Thyroid gland (tissue), 4 donors: Measurements from ENCODE around the gene KRTAP4-8. TPM values are rescaled to one million over a fixed set of nuclear protein-coding genes. Genes with fewer than 3 reads are reported as not detected.
"Not testable (repeated sequence)": the region's sequence is repeated elsewhere in the genome, so short reads cannot be mapped to it uniquely, and the experiment has no call there.

Source experiments
- DNase-seq, 2 donors: peaks; one replicate each; pipeline ENCODE4 v3.0.0-alpha.2; 2019
- H3K27ac ChIP-seq, 3 donors: fragments of 200-600 bp; sonication (generic); 1 replicate in 2 of 3; 2 replicates in 1 of 3; pipeline ENCODE4 v1.5.1; 2016 to 2019; ENCODE audit warnings: mild to moderate bottlenecking in 1 of 3, moderate library complexity in 1 of 3
- H3K27me3 ChIP-seq: fragments of 200-600 bp; sonication (generic); one replicate; pipeline ENCODE4 v1.5.1; 2019
- H3K36me3 ChIP-seq, 2 donors: fragments of 200-600 bp; sonication (generic); one replicate each; pipeline ENCODE4 v1.5.1; 2016 to 2019
- H3K4me1 ChIP-seq, 2 donors: fragments of 200-600 bp; sonication (generic); one replicate each; pipeline ENCODE4 v1.5.1; 2017 to 2019
- H3K4me3 ChIP-seq, 3 donors: fragments of 200-600 bp; sonication (generic); replicated peaks in 1 of 3; 1 replicate in 2 of 3; 2 replicates in 1 of 3; pipeline ENCODE4 v1.5.1; 2016; ENCODE audit warnings: mild to moderate bottlenecking in 1 of 3
- H3K9me3 ChIP-seq: fragments of 200-600 bp; sonication (generic); one replicate; pipeline ENCODE4 v1.5.1; 2017
- POLR2A ChIP-seq, 2 donors: fragments of 450-650 bp; IDR thresholded peaks; one replicate each; pipeline ENCODE4 v1.6.1; 2017; ENCODE audit warnings: antibody characterized with exemption in 2 of 2, mild to moderate bottlenecking in 2 of 2, moderate library complexity in 1 of 2
- WGBS, 2 donors: methylation state at CpG; one replicate each; pipeline ENCODE4 v1.1.5; 2017; 5-methylcytosine and 5-hydroxymethylcytosine counted together
- intact Hi-C: fragments of 100-400 bp; cut with DNase I; formaldehyde crosslinking; loops from one replicate; pipeline ENCODE4 v1.15.1; 2023
- total RNA-seq, 4 donors: library from RNA; depleted of rRNA; stranded (reverse); fragments of >200 nt; gene quantifications; one replicate each; pipeline ENCODE4 v1.2.3, GENCODE V29; 2016
- TF ChIP-seq, protein P1 (sequence below), 6 experiments: fragments of 200-600 bp in 3 of 6; fragments of 450-650 bp in 3 of 6; sonication (generic) in 3 of 6; IDR thresholded peaks; one replicate each; pipeline ENCODE4 v1.5.1; 2016 to 2019; ENCODE audit warnings: antibody characterized with exemption in 6 of 6, mild to moderate bottlenecking in 2 of 6, inconsistent platforms in 1 of 6, moderate library complexity in 1 of 6

KRTAP4-8 gene
- total RNA-seq, 4 donors from 2014 or later: not detected

DNA sequence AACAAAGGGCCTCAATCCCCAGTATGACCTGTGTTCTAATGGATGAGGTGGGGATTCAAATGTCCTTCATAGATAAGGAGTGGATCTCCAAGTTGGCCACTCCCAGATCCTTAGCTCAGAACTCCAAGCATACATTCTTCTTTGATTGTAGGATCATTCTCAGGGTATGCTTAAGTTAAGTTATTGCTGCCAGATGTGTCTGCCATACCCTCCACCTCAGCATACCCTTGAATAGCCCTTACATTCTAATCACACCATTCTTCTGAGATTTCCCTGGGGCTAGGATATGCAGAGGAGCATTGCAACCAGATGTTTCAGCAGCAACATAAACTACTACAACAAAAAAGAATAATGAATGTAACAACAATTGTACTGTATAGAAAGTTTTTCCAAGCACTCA lies 30.7 kb downstream of the KRTAP4-8 start:
- no peak for DNase-seq
- Histone ChIP-seq H3K27me3 (no peaks in the 10 kb centered on the region), H3K27ac (no peak overlapping the region), H3K4me3 (no peak overlapping the region), H3K36me3 (no peaks in the 10 kb centered on the region), H3K9me3 (no peaks in the 10 kb centered on the region), H3K4me1 (no peaks in the 10 kb centered on the region)
- TF ChIP-seq, protein P1, sequence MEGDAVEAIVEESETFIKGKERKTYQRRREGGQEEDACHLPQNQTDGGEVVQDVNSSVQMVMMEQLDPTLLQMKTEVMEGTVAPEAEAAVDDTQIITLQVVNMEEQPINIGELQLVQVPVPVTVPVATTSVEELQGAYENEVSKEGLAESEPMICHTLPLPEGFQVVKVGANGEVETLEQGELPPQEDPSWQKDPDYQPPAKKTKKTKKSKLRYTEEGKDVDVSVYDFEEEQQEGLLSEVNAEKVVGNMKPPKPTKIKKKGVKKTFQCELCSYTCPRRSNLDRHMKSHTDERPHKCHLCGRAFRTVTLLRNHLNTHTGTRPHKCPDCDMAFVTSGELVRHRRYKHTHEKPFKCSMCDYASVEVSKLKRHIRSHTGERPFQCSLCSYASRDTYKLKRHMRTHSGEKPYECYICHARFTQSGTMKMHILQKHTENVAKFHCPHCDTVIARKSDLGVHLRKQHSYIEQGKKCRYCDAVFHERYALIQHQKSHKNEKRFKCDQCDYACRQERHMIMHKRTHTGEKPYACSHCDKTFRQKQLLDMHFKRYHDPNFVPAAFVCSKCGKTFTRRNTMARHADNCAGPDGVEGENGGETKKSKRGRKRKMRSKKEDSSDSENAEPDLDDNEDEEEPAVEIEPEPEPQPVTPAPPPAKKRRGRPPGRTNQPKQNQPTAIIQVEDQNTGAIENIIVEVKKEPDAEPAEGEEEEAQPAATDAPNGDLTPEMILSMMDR (IDR thresholded peaks at IDR 0.05): no peak
- TF ChIP-seq POLR2A (IDR thresholded peaks at IDR 0.05): no peak
- intact Hi-C loops: no loop called here

DNA sequence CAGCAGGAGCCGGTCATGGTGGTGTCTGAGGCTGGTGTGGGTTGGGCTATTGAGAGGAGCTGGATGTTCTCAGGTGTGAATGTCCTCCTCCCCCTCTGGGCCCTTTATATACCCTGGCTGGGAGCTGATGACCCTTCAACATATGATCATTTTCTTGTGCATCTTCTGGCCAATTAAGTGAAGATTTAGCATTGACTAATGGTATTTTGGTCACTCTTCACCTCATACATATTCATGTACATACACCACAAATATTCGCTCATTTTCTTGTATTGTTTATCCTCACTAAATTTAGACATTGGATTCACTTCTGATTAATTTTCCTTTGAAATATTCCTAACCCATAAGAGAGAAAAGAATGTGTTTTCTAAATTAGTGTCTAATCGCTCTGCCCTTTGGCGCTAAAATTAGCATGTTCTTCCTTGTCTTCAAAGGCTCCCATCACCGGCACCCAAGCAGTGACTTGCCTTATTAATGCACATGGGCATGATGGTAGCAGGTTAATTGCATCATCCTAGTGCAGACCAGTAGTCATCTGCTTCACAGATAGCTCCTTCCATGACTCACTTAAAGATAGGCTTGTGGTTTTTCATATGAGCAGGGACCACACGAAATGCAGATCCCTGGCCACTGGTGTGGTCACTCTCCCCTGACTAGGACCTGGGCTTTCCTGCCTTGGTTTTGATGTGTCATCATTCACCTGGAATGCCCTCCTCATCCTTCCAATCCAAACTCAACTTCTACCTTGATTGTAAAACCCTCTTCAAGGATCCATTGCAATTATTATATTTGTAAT lies 31.9 kb downstream of the KRTAP4-8 start, which contains the start of gene KRTAP2-4:
KRTAP2-4 (minus strand) TSS at position 51 of the 796 bp plus-strand sequence; CDS start at position 17, 34 bp downstream.
- no peak for DNase-seq
- no peak within 1 kb of the TSS for H3K27ac ChIP-seq
- no peaks in the 10 kb centered on the region for H3K9me3 ChIP-seq
- intact Hi-C loops: no loop called here
- WGBS, 2 donors: 95 to 96% methylated on average over 5 of the region's 6 CpGs
- H3K27me3 ChIP-seq: no peaks in the 10 kb centered on the region
- H3K4me1 ChIP-seq: no peaks in the 10 kb centered on the region
- H3K4me3 ChIP-seq: no peak within 1 kb of the TSS
- no peaks in the 10 kb centered on the region for H3K36me3 ChIP-seq
- TF ChIP-seq, protein P1 (IDR thresholded peaks at IDR 0.05): no peak
- no peak for TF ChIP-seq POLR2A (IDR thresholded peaks at IDR 0.05)

DNA sequence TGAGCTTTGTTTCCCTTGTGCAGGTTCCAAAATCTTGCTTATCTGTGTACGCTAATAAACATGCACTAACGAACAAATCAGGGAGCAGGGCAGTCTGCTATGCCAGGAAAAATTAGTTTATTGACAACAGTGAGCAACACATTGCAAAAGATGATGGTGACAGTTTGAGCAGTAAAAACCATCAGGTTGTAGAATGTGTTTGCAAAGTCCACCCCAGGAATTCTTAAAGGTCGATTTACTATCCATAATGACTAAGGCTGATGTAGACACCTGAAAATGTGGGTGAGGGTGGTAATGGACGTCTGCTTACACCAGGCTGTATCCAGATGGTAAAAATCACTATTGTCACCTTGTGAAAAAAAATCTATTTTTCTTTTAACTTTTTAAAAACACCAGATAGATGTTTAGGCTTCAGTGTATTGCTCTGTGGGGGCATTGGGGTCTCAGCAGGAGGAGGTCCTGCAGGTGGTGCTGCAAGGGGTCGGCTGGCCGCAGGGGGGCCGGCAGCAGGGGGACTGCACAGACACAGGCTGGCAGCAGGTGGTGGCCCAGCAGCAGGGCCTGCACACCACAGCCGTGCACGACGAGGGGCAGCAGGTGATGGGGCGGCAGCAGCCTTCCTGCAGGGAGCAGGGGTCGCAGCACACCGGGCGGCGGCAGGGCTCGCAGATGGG lies 32.8 kb downstream of the KRTAP4-8 start:
- WGBS, 2 donors: 65 to 77% methylated on average over 7 of the region's 16 CpGs
- H3K27ac ChIP-seq, intact Hi-C loops, H3K4me3 ChIP-seq, H3K27me3 ChIP-seq, DNase-seq, H3K9me3 ChIP-seq, H3K4me1 ChIP-seq, H3K36me3 ChIP-seq: not testable (repeated sequence)

- H3K36me3 ChIP-seq: no peaks in the 10 kb centered on the region
- H3K27ac ChIP-seq: no peak overlapping the region
- no peak overlapping the region for H3K4me3 ChIP-seq
- intact Hi-C loops: no loop called here
- no peaks in the 10 kb centered on the region for H3K9me3 ChIP-seq
- 86% methylated on average over 1 of the region's 1 CpG for WGBS, 2 donors
- TF ChIP-seq, protein P1 (IDR thresholded peaks at IDR 0.05): no peak
- TF ChIP-seq POLR2A (IDR thresholded peaks at IDR 0.05): no peak
- no peak for DNase-seq
- no peaks in the 10 kb centered on the region for H3K4me1 ChIP-seq
- H3K27me3 ChIP-seq: no peaks in the 10 kb centered on the region
These were observed 33.6 kb downstream of the KRTAP4-8 start for GRCh38 chr17:41064301-41064700.

DNA sequence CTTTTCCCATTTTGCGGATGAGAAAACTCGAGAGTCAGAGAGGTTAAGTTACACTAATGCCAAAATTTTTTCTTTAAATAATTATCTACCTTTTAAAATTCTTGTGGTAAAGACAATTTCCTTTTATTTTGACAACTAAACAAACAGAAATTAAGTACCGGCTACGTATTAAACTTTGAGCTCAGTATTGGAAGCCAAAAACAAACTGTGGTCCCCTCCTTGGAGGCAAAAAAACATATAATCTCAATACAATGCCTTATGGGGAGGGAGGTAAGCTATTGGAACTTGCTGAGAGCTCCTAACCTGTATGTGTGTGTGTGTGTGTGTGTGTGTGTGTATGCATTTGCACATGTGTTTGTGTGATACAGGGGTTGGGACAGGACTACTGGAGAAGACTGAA lies 34.5 kb downstream of the KRTAP4-8 start:
- intact Hi-C loops: no loop called here
- no peak for DNase-seq
- no peaks in the 10 kb centered on the region for H3K4me1 ChIP-seq
- TF ChIP-seq, protein P1 (IDR thresholded peaks at IDR 0.05): no peak
- TF ChIP-seq POLR2A (IDR thresholded peaks at IDR 0.05): no peak
- no peaks in the 10 kb centered on the region for H3K27me3 ChIP-seq
- no peaks in the 10 kb centered on the region for H3K9me3 ChIP-seq
- no peak overlapping the region for H3K27ac ChIP-seq
- H3K36me3 ChIP-seq: no peaks in the 10 kb centered on the region
- 69 to 79% methylated on average over 4 of the region's 4 CpGs for WGBS, 2 donors
- H3K4me3 ChIP-seq: no peak overlapping the region
